NT2/D1 (cell line): ENCODE results near the gene ZNF326.
A peak's percentile ranks its signal among the peaks of the same experiment; 100 is the strongest.

Experiments
- YY1 ChIP-seq: IDR thresholded peaks from 2 replicates; pipeline ENCODE4 v1.6.1; 2011; ENCODE audit not compliant: insufficient read length, insufficient read depth
- ZNF274 ChIP-seq: IDR thresholded peaks from 2 replicates; pipeline ENCODE4 v1.6.1; 2011; ENCODE audit warnings: mild to moderate bottlenecking, low read depth, low read length

DNA sequence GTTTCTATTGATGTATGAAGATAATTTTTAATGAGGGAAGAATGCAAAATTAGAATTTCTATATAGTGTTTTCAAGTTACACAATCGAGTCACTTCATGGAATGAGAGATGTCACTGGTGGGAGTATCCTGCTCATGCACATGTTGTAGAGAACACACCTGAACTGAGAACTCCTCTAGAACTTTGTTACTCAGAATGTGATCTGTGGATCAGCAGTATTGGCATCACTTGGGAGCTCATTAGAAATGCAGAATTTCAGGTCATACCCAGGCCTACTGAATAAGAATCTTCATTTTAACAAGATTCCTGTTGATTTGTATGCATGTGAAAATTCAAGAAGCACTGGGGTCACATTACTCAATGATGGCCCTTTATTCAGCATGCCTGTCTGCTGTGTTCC lies 28.8 kb downstream of the ZNF326 start:
- TF ChIP-seq YY1 = no peak
- 0 out of 2 replicates have a peak, but pooled peaks have one; percentile 62 for TF ChIP-seq ZNF274
